H1 (cell line): ENCODE data around the gene ONECUT3. TPM values are rescaled to one million over a fixed set of nuclear protein-coding genes. Genes with fewer than 3 reads are reported as not detected.

Experiments used
- BACH1 ChIP-seq: IDR thresholded peaks from 2 replicates; pipeline ENCODE4 v1.6.1; 2012; ENCODE audit warnings: low read length, improper control_type of control experiment
- BRCA1 ChIP-seq: IDR thresholded peaks from 2 replicates; pipeline ENCODE4 v1.6.1; 2012; ENCODE audit warnings: low read depth, low read length, improper control_type of control experiment
- CBX8 ChIP-seq: fragments of 300-800, 300-1000 bp; sonication (generic); IDR thresholded peaks from 2 replicates; pipeline ENCODE4 v1.7.1; 2016; ENCODE audit warnings: low read depth, low read length, borderline replicate concordance
- CREB1 ChIP-seq: IDR thresholded peaks from 2 replicates; pipeline ENCODE4 v1.6.1; 2012; ENCODE audit warnings: inconsistent platforms
- GABPA ChIP-seq: IDR thresholded peaks from 2 replicates; pipeline ENCODE4 v1.6.1; 2011; ENCODE audit warnings: mild to moderate bottlenecking, low read length, moderate library complexity, borderline replicate concordance; ENCODE audit not compliant: insufficient read depth
- GTF2F1 ChIP-seq: IDR thresholded peaks from 2 replicates; pipeline ENCODE4 v1.6.1; 2012; ENCODE audit warnings: low read depth, low read length, improper control_type of control experiment, borderline replicate concordance
- KDM1A ChIP-seq: fragments of 200-600, 300-600 bp; sonication (generic); IDR thresholded peaks from 2 replicates; pipeline ENCODE4 v1.7.1; 2016; ENCODE audit warnings: mild to moderate bottlenecking, low read length, borderline replicate concordance
- KDM4A ChIP-seq: IDR thresholded peaks from one replicate; pipeline ENCODE4 v1.7.1; 2012; ENCODE audit warnings: low read depth, mild to moderate bottlenecking, moderate library complexity, low read length, inconsistent platforms; ENCODE audit not compliant: severe bottlenecking
- NRF1 ChIP-seq: IDR thresholded peaks from 2 replicates; pipeline ENCODE4 v1.6.1; 2011; ENCODE audit warnings: mild to moderate bottlenecking, low read depth, low read length, improper control_type of control experiment
- POLR2AphosphoS5 ChIP-seq: IDR thresholded peaks from 2 replicates; pipeline ENCODE4 v1.6.1; 2011; ENCODE audit warnings: low read depth, low read length
- POU5F1 ChIP-seq: IDR thresholded peaks from 2 replicates; pipeline ENCODE4 v1.6.1; 2011; ENCODE audit warnings: low read depth, mild to moderate bottlenecking, low read length, moderate library complexity
- RAD21 ChIP-seq, 2 experiments: IDR thresholded peaks in 1 of 2; conservative IDR thresholded peaks in 1 of 2; 2 replicates each; pipeline ENCODE4 v1.6.1; 2011; ENCODE audit warnings: low read depth in 2 of 2, low read length in 2 of 2, improper control_type of control experiment in 1 of 2, inconsistent platforms in 1 of 2, mild to moderate bottlenecking in 1 of 2, moderate library complexity in 1 of 2
- RBBP5 ChIP-seq: IDR thresholded peaks from 2 replicates; pipeline ENCODE4 v1.7.1; 2012; ENCODE audit warnings: low read depth, mild to moderate bottlenecking, inconsistent platforms, low read length, moderate library complexity, borderline replicate concordance
- RFX5 ChIP-seq: IDR thresholded peaks from 2 replicates; pipeline ENCODE4 v1.6.1; 2011; ENCODE audit warnings: low read depth, low read length, improper control_type of control experiment, borderline replicate concordance
- RNF2 ChIP-seq: fragments of 200-900, 300-1000 bp; sonication (generic); IDR thresholded peaks from 2 replicates; pipeline ENCODE4 v1.7.1; 2016; ENCODE audit warnings: borderline replicate concordance, low read depth, mild to moderate bottlenecking, antibody characterized with exemption, low read length; ENCODE audit not compliant: poor library complexity, severe bottlenecking; ENCODE audit errors: missing control alignments
- SAP30 ChIP-seq: fragments of 300-600 bp; sonication (generic); IDR thresholded peaks from 2 replicates; pipeline ENCODE4 v1.7.1; 2012; ENCODE audit warnings: low read length, moderate library complexity, mild to moderate bottlenecking, inconsistent platforms; ENCODE audit not compliant: insufficient read depth, insufficient replicate concordance
- TAF1 ChIP-seq: IDR thresholded peaks from 2 replicates; pipeline ENCODE4 v1.6.1; 2011; ENCODE audit warnings: mild to moderate bottlenecking, low read depth, low read length
- TAF7 ChIP-seq: optimal IDR thresholded peaks from 2 replicates; pipeline ENCODE3; 2011; ENCODE audit warnings: low read depth, mild to moderate bottlenecking, inconsistent platforms, low read length, moderate library complexity, borderline replicate concordance
- polyA plus RNA-seq, 7 experiments: library from polyadenylated mRNA; depleted of rRNA in 3 of 7; stranded (reverse) in 5 of 7; unstranded in 2 of 7; fragments of >200 nt in 5 of 7; fragments of 200-250 nt in 2 of 7; gene quantifications; 1 replicate in 5 of 7; 2 replicates in 1 of 7; 4 replicates in 1 of 7; pipeline versions ENCODE4 v1.2.1 to v1.2.3, GENCODE V29; 2011 to 2013; ENCODE audit warnings: missing spikeins in 2 of 7, mixed read lengths in 2 of 7
- total RNA-seq: library from RNA; stranded (reverse); fragmentation: NEBNext Ultra II Directional; extraction: Animal tissue kit (Norgen Biotek cat#: 25700); gene quantifications from 2 replicates; pipeline ENCODE4 v1.2.1, GENCODE V29; 2021
- TF ChIP-seq, protein P1 (sequence below): IDR thresholded peaks from 2 replicates; pipeline ENCODE4 v1.6.1; 2012; ENCODE audit warnings: inconsistent platforms
- TF ChIP-seq, protein P2 (sequence below): IDR thresholded peaks from 2 replicates; pipeline ENCODE4 v1.6.1; 2011; ENCODE audit warnings: low read length, improper control_type of control experiment
- TF ChIP-seq, protein P3 (sequence below): IDR thresholded peaks from 2 replicates; pipeline ENCODE4 v1.6.1; 2012; ENCODE audit warnings: inconsistent platforms

Gene ONECUT3
- total and polyA plus RNA-seq, 2 of the 8 experiments (the other 6 are each of a cell fraction or from before 2014, with no cell fraction given) = not detected

DNA sequence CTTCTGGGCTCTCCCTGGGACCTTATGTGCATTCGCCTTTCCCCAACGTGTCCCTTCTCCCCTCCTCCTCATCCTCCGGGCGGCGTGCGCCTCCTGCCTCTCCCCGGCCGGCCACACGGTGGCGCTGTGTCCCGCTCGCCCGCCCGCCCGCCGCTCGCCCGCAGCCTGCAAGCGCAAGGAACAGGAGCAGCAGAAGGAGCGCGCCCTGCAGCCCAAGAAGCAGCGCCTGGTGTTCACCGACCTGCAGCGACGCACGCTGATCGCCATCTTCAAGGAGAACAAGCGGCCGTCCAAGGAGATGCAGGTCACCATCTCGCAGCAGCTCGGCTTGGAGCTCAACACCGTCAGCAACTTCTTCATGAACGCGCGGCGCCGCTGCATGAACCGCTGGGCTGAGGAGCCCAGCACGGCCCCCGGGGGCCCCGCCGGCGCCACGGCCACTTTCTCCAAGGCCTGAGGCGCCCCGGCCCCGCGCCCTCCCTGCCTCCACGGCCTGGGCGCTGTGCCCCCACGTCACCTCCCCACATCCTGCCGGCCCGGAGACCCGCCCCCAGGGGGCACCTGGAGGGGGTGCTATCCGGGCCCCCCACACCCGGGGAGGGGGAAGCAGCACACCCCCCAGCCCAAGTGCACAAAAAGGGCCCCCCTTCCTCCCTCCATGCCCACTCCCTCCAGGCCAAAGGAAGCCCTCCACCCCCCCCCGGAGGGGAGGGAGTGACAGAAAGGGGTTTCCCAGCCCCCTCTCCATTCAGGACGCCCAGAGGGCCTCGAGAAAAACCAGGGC lies 21.9 kb downstream of the ONECUT3 start (continued):
- TF ChIP-seq RBBP5 (no peak), BACH1 (no peak), RNF2 (peak; percentile 0), POLR2AphosphoS5 (no peak), RAD21 (IDR thresholded peaks at IDR 0.05 in 1 of 2, conservative IDR thresholded peaks at IDR 0.05 in 1 of 2; ENCODE audit: low read depth in 2 of 2, low read length in 2 of 2) (peak; percentile 55 to 71), KDM1A (peak; percentile 90), KDM4A (peak; percentile 84), CBX8 (no peak), NRF1 (no peak), POU5F1 (no peak), GTF2F1 (peak; percentile 13; the same call in 1 of the 2 replicates), TAF7 (peak; percentile 52), SAP30 (no peak), GABPA (0 out of 2 replicates have a peak, but pooled peaks have one; percentile 34), BRCA1 (no peak), TAF1 (no peak), CREB1 (peak; percentile 41; the same call in 1 of the 2 replicates), RFX5 (no peak)
- TF ChIP-seq, protein P1, sequence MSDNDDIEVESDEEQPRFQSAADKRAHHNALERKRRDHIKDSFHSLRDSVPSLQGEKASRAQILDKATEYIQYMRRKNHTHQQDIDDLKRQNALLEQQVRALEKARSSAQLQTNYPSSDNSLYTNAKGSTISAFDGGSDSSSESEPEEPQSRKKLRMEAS = peak; percentile 86
- TF ChIP-seq, protein P2, sequence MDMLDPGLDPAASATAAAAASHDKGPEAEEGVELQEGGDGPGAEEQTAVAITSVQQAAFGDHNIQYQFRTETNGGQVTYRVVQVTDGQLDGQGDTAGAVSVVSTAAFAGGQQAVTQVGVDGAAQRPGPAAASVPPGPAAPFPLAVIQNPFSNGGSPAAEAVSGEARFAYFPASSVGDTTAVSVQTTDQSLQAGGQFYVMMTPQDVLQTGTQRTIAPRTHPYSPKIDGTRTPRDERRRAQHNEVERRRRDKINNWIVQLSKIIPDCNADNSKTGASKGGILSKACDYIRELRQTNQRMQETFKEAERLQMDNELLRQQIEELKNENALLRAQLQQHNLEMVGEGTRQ = no peak
- TF ChIP-seq, protein P3, sequence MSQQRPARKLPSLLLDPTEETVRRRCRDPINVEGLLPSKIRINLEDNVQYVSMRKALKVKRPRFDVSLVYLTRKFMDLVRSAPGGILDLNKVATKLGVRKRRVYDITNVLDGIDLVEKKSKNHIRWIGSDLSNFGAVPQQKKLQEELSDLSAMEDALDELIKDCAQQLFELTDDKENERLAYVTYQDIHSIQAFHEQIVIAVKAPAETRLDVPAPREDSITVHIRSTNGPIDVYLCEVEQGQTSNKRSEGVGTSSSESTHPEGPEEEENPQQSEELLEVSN = peak; percentile 61
